ENCODE measurements around the gene AGPAT4.

GRCh38 chr6:161111261-161111660 is 162.6 kb downstream of the AGPAT4 start:
- TF ChIP-seq CTCF (IDR thresholded peaks at IDR 0.05) = no peak
- no peak for TF ChIP-seq POLR2A (IDR thresholded peaks at IDR 0.05)
